HEK293 (cell line): ENCODE measurements around the gene SPECC1.

Experiments
- KLF16 ChIP-seq: fragments of 450-650 bp; formaldehyde crosslinking; IDR thresholded peaks from 2 replicates; pipeline ENCODE4 v1.5.1; 2017; ENCODE audit warnings: missing biosample characterization, missing genetic modification characterization
- MEIS1 ChIP-seq: sonication (generic); formaldehyde crosslinking; IDR thresholded peaks from 2 replicates; pipeline ENCODE4 v1.8.1; 2022; ENCODE audit warnings: missing genetic modification reagents, mild to moderate bottlenecking, borderline replicate concordance
- ZNF121 ChIP-seq: fragments of 450-650 bp; formaldehyde crosslinking; IDR thresholded peaks from 2 replicates; pipeline ENCODE4 v1.5.1; 2016; ENCODE audit warnings: missing biosample characterization, missing genetic modification characterization
- ZNF341 ChIP-seq: fragments of 450-650 bp; formaldehyde crosslinking; IDR thresholded peaks from 2 replicates; pipeline ENCODE4; 2016; ENCODE audit warnings: low read depth, missing biosample characterization, missing genetic modification characterization
- ZNF48 ChIP-seq: fragments of 450-650 bp; formaldehyde crosslinking; IDR thresholded peaks from 2 replicates; pipeline ENCODE4 v1.5.1; 2016; ENCODE audit warnings: missing biosample characterization, missing genetic modification characterization
- ZNF585B ChIP-seq: fragments of 450-650 bp; formaldehyde crosslinking; IDR thresholded peaks from 2 replicates; pipeline ENCODE4 v1.5.1; 2016; ENCODE audit warnings: missing biosample characterization, missing genetic modification characterization
- ZNF596 ChIP-seq: fragments of 450-650 bp; IDR thresholded peaks from 2 replicates; pipeline ENCODE4 v1.5.0; 2018; ENCODE audit warnings: missing biosample characterization, mild to moderate bottlenecking, missing genetic modification characterization, moderate library complexity
- ZNF621 ChIP-seq: fragments of 450-650 bp; formaldehyde crosslinking; IDR thresholded peaks from 2 replicates; pipeline ENCODE4 v1.5.1; 2017; ENCODE audit warnings: missing biosample characterization, missing genetic modification characterization
- TF ChIP-seq, protein P1 (sequence below): fragments of 450-650 bp; formaldehyde crosslinking; IDR thresholded peaks from 2 replicates; pipeline ENCODE4 v1.5.1; 2016; ENCODE audit warnings: missing biosample characterization, missing genetic modification characterization
- TF ChIP-seq, protein P2 (sequence below): fragments of 450-650 bp; formaldehyde crosslinking; conservative IDR thresholded peaks from 2 replicates; pipeline ENCODE4 v1.5.1; 2016; ENCODE audit warnings: low read depth, missing biosample characterization, missing genetic modification characterization
- TF ChIP-seq, protein P3 (sequence below): sonication (generic); formaldehyde crosslinking; IDR thresholded peaks from 2 replicates; pipeline ENCODE4 v1.8.1; 2022; ENCODE audit warnings: mild to moderate bottlenecking, moderate library complexity, missing genetic modification reagents
- TF ChIP-seq, protein P4 (sequence below): fragments of 450-650 bp; IDR thresholded peaks from 2 replicates; pipeline ENCODE4 v1.5.1; 2018; ENCODE audit warnings: missing biosample characterization, mild to moderate bottlenecking, missing genetic modification characterization

DNA sequence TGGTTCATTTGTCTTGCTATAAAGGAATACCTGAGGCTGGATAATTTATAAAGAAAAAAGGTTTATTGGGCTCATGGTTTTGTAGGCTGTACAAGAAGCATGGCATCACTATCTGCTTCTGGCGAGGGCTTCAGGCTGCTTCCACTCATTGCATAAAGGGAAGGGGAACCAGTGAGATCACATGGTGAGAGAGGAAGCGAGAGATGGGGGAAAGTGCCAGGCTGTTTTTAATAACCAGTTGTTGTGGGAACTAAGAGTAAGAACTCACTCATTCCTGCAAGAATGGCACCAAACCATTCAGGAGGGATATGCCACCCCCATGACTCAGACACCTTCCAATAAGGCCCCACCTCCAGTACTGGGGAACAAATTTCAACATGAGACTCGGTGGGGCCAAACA is 24.3 kb downstream of the SPECC1 start:
- no peak for TF ChIP-seq ZNF341 (tag by site-specific recombination)
- TF ChIP-seq, protein P1, sequence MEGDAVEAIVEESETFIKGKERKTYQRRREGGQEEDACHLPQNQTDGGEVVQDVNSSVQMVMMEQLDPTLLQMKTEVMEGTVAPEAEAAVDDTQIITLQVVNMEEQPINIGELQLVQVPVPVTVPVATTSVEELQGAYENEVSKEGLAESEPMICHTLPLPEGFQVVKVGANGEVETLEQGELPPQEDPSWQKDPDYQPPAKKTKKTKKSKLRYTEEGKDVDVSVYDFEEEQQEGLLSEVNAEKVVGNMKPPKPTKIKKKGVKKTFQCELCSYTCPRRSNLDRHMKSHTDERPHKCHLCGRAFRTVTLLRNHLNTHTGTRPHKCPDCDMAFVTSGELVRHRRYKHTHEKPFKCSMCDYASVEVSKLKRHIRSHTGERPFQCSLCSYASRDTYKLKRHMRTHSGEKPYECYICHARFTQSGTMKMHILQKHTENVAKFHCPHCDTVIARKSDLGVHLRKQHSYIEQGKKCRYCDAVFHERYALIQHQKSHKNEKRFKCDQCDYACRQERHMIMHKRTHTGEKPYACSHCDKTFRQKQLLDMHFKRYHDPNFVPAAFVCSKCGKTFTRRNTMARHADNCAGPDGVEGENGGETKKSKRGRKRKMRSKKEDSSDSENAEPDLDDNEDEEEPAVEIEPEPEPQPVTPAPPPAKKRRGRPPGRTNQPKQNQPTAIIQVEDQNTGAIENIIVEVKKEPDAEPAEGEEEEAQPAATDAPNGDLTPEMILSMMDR (tag by site-specific recombination) = no peak
- no peak for TF ChIP-seq ZNF48 (tag by site-specific recombination)
- no peak for TF ChIP-seq ZNF596 (tag by site-specific recombination)
- TF ChIP-seq ZNF621 (tag by site-specific recombination) = no peak
- TF ChIP-seq ZNF121 (tag by site-specific recombination) = no peak
- TF ChIP-seq, protein P2, sequence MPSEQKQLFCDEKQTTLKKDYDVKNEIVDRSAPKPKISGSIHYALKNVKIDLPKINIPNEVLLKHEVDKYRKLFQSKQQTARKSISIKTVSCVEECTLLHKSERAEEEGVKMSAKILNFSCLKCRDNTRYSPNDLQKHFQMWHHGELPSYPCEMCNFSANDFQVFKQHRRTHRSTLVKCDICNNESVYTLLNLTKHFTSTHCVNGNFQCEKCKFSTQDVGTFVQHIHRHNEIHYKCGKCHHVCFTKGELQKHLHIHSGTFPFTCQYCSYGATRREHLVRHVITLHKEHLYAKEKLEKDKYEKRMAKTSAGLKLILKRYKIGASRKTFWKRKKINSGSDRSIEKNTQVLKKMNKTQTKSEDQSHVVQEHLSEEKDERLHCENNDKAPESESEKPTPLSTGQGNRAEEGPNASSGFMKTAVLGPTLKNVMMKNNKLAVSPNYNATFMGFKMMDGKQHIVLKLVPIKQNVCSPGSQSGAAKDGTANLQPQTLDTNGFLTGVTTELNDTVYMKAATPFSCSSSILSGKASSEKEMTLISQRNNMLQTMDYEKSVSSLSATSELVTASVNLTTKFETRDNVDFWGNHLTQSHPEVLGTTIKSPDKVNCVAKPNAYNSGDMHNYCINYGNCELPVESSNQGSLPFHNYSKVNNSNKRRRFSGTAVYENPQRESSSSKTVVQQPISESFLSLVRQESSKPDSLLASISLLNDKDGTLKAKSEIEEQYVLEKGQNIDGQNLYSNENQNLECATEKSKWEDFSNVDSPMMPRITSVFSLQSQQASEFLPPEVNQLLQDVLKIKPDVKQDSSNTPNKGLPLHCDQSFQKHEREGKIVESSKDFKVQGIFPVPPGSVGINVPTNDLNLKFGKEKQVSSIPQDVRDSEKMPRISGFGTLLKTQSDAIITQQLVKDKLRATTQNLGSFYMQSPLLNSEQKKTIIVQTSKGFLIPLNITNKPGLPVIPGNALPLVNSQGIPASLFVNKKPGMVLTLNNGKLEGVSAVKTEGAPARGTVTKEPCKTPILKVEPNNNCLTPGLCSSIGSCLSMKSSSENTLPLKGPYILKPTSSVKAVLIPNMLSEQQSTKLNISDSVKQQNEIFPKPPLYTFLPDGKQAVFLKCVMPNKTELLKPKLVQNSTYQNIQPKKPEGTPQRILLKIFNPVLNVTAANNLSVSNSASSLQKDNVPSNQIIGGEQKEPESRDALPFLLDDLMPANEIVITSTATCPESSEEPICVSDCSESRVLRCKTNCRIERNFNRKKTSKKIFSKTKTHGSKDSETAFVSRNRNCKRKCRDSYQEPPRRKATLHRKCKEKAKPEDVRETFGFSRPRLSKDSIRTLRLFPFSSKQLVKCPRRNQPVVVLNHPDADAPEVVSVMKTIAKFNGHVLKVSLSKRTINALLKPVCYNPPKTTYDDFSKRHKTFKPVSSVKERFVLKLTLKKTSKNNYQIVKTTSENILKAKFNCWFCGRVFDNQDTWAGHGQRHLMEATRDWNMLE = no peak
- TF ChIP-seq, protein P3, sequence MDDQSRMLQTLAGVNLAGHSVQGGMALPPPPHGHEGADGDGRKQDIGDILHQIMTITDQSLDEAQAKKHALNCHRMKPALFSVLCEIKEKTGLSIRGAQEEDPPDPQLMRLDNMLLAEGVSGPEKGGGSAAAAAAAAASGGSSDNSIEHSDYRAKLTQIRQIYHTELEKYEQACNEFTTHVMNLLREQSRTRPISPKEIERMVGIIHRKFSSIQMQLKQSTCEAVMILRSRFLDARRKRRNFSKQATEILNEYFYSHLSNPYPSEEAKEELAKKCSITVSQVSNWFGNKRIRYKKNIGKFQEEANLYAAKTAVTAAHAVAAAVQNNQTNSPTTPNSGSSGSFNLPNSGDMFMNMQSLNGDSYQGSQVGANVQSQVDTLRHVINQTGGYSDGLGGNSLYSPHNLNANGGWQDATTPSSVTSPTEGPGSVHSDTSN (CRISPR knock-in tag) = no peak
- no peak for TF ChIP-seq ZNF585B
- TF ChIP-seq KLF16 (tag by site-specific recombination) = no peak
- TF ChIP-seq, protein P4, sequence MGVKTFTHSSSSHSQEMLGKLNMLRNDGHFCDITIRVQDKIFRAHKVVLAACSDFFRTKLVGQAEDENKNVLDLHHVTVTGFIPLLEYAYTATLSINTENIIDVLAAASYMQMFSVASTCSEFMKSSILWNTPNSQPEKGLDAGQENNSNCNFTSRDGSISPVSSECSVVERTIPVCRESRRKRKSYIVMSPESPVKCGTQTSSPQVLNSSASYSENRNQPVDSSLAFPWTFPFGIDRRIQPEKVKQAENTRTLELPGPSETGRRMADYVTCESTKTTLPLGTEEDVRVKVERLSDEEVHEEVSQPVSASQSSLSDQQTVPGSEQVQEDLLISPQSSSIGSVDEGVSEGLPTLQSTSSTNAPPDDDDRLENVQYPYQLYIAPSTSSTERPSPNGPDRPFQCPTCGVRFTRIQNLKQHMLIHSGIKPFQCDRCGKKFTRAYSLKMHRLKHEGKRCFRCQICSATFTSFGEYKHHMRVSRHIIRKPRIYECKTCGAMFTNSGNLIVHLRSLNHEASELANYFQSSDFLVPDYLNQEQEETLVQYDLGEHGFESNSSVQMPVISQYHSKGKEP = no peak
- TF ChIP-seq MEIS1 = no peak
